H1 (cell line): ENCODE results near the gene BTBD18. TPM values are rescaled to one million over a fixed set of nuclear protein-coding genes. Genes with fewer than 3 reads are reported as not detected.
A peak's percentile ranks its signal among the peaks of the same experiment; 100 is the strongest.

Experiments used
- CTCF ChIA-PET: fragments of 300-600 bp; sonication (Branson Sonifier 250); formaldehyde crosslinking; loops from one replicate; lab custom pipeline; 2021; ENCODE audit not compliant: partially characterized antibody; lab: Charles Lee
- POLR2A ChIA-PET: fragments of 300-600 bp; sonication (Branson Sonifier 250); formaldehyde crosslinking; loops from one replicate; lab custom pipeline; 2021; ENCODE audit warnings: inconsistent platforms; ENCODE audit not compliant: partially characterized antibody; lab: Charles Lee
- DNase-seq, 2 experiments: peaks; one replicate each; pipeline versions ENCODE4 v3.0.0 to v3.0.0-alpha.2; 2010 to 2022; ENCODE audit warnings: low spot score in 2 of 2, low read depth in 1 of 2, mixed read lengths in 1 of 2
- FAIRE-seq: peaks from 2 replicates; lab custom pipeline; 2011; peaks lifted over from hg19 to GRCh38; lab: Jason Lieb, UNC
- H2AFZ ChIP-seq: 2 replicates; pipeline ENCODE4 v1.8.1; 2012; ENCODE audit warnings: low read length, inconsistent platforms
- H2AK5ac ChIP-seq: 2 replicates; pipeline ENCODE4 v1.6.1; 2013; ENCODE audit warnings: low read depth, low read length
- H2BK120ac ChIP-seq: replicated peaks from 2 replicates; pipeline ENCODE3; 2013; ENCODE audit warnings: low read depth, low read length, inconsistent platforms
- H2BK12ac ChIP-seq: 2 replicates; pipeline ENCODE4 v1.6.1; 2013; ENCODE audit warnings: low read depth, low read length
- H2BK15ac ChIP-seq: 2 replicates; pipeline ENCODE4 v1.6.1; 2013; ENCODE audit warnings: low read length
- H2BK20ac ChIP-seq: 2 replicates; pipeline ENCODE4 v1.6.1; 2013; ENCODE audit warnings: low read length
- H2BK5ac ChIP-seq: 2 replicates; pipeline ENCODE4 v1.6.1; 2013; ENCODE audit warnings: low read depth, low read length
- H3K14ac ChIP-seq: 2 replicates; pipeline ENCODE4 v1.6.1; 2013; ENCODE audit warnings: inconsistent platforms; ENCODE audit not compliant: insufficient read length
- H3K18ac ChIP-seq: 2 replicates; pipeline ENCODE4 v1.6.1; 2013; ENCODE audit warnings: low read length; ENCODE audit errors: extremely low read depth
- H3K23ac ChIP-seq: 2 replicates; pipeline ENCODE4 v1.6.1; 2013; ENCODE audit warnings: inconsistent platforms; ENCODE audit not compliant: insufficient read length
- H3K23me2 ChIP-seq: 2 replicates; pipeline ENCODE4 v1.6.1; 2013; ENCODE audit warnings: low read depth, low read length
- H3K27ac ChIP-seq: 2 replicates; pipeline ENCODE4 v1.6.1; 2011; ENCODE audit warnings: low read depth, low read length, inconsistent platforms
- H3K27me3 ChIP-seq, 4 experiments: replicated peaks in 1 of 4; 1 replicate in 1 of 4; 2 replicates in 3 of 4; pipeline versions ENCODE4 v1.6.1 to v1.8.1; 2011 to 2013; ENCODE audit warnings: low read length in 3 of 4, mild to moderate bottlenecking in 3 of 4, inconsistent platforms in 2 of 4, mixed read lengths in 2 of 4, moderate library complexity in 1 of 4; ENCODE audit not compliant: control insufficient read depth in 3 of 4, insufficient read depth in 3 of 4; ENCODE audit errors: extremely low read depth in 1 of 4
- H3K36me3 ChIP-seq, 4 experiments: 2 replicates each; pipeline versions ENCODE4 v1.6.1 to v1.8.1; 2011 to 2013; ENCODE audit warnings: mild to moderate bottlenecking in 4 of 4, low read length in 3 of 4, moderate library complexity in 2 of 4, control low read depth in 1 of 4, inconsistent platforms in 1 of 4; ENCODE audit not compliant: insufficient read depth in 4 of 4, control insufficient read depth in 2 of 4
- H3K4ac ChIP-seq: replicated peaks from 2 replicates; pipeline ENCODE3; 2013; ENCODE audit warnings: low read length, low read depth, mixed read lengths, inconsistent platforms; ENCODE audit not compliant: insufficient read length
- H3K4me1 ChIP-seq, 4 experiments: replicated peaks in 1 of 4; 1 replicate in 1 of 4; 2 replicates in 3 of 4; pipeline versions ENCODE4 v1.6.1 to v1.8.1; 2011 to 2013; ENCODE audit warnings: low read length in 3 of 4, inconsistent platforms in 2 of 4, mixed read lengths in 1 of 4; ENCODE audit not compliant: insufficient read depth in 4 of 4, control insufficient read depth in 3 of 4
- H3K4me2 ChIP-seq, 2 experiments: 2 replicates each; pipeline versions ENCODE4 v1.6.1 to v1.8.1; 2011 to 2013; ENCODE audit warnings: low read depth in 2 of 2, low read length in 2 of 2, control low read depth in 1 of 2, inconsistent platforms in 1 of 2, mild to moderate bottlenecking in 1 of 2; ENCODE audit not compliant: insufficient read depth in 1 of 2
- H3K4me3 ChIP-seq, 4 experiments: fragments of 200-600, 300-600 bp in 1 of 4; sonication (generic), shearing (Covaris generic), sonication (Bioruptor Twin) in 1 of 4; 2 replicates each; pipeline versions ENCODE4 v1.5.1 to v1.8.1; 2011 to 2016; ENCODE audit warnings: low read length in 4 of 4, low read depth in 3 of 4, control low read depth in 2 of 4, inconsistent platforms in 2 of 4, mild to moderate bottlenecking in 2 of 4, mixed read lengths in 1 of 4, moderate library complexity in 1 of 4; ENCODE audit not compliant: insufficient read depth in 2 of 4; ENCODE audit errors: extremely low read depth in 1 of 4
- H3K56ac ChIP-seq: replicated peaks from 2 replicates; pipeline ENCODE3; 2013; ENCODE audit warnings: low read depth, mild to moderate bottlenecking, mixed read lengths, low read length, inconsistent platforms; ENCODE audit not compliant: insufficient read length
- H3K79me1 ChIP-seq: 2 replicates; pipeline ENCODE4 v1.6.1; 2013; ENCODE audit warnings: low read depth, low read length, control low read depth
- H3K79me2 ChIP-seq, 2 experiments: 2 replicates each; pipeline versions ENCODE4 v1.6.1 to v1.8.1; 2012 to 2013; ENCODE audit warnings: low read length in 2 of 2, mild to moderate bottlenecking in 2 of 2, inconsistent platforms in 1 of 2; ENCODE audit not compliant: insufficient read depth in 2 of 2, control insufficient read depth in 1 of 2
- H3K9ac ChIP-seq, 4 experiments: replicated peaks in 1 of 4; 1 replicate in 1 of 4; 2 replicates in 3 of 4; pipeline versions ENCODE4 v1.6.1 to v1.8.1; 2011 to 2013; ENCODE audit warnings: low read depth in 3 of 4, low read length in 3 of 4, control low read depth in 2 of 4, mild to moderate bottlenecking in 2 of 4, moderate library complexity in 2 of 4, inconsistent platforms in 1 of 4; ENCODE audit errors: extremely low read depth in 1 of 4
- H3K9me3 ChIP-seq, 2 experiments: 2 replicates each; pipeline versions ENCODE4 v1.6.1 to v1.8.1; 2012 to 2013; ENCODE audit warnings: mild to moderate bottlenecking in 2 of 2, moderate library complexity in 2 of 2, control low read depth in 1 of 2, inconsistent platforms in 1 of 2, low read depth in 1 of 2, low read length in 1 of 2, mixed read lengths in 1 of 2; ENCODE audit not compliant: insufficient read depth in 2 of 2
- H4K20me1 ChIP-seq, 2 experiments: replicated peaks in 1 of 2; 2 replicates each; pipeline versions ENCODE3 to v1.8.1; 2011 to 2013; ENCODE audit warnings: inconsistent platforms in 2 of 2, low read length in 2 of 2, mild to moderate bottlenecking in 1 of 2; ENCODE audit not compliant: insufficient read depth in 2 of 2, control insufficient read depth in 1 of 2
- H4K5ac ChIP-seq: 2 replicates; pipeline ENCODE4 v1.6.1; 2013; ENCODE audit warnings: low read length, low read depth, mixed read lengths, inconsistent platforms; ENCODE audit not compliant: insufficient read length
- H4K8ac ChIP-seq: 2 replicates; pipeline ENCODE4 v1.8.0; 2013; ENCODE audit warnings: mild to moderate bottlenecking, moderate library complexity, low read length, inconsistent platforms; ENCODE audit not compliant: insufficient read depth; ENCODE audit errors: extremely low read depth
- H4K91ac ChIP-seq: replicated peaks from 2 replicates; pipeline ENCODE3; 2013; ENCODE audit warnings: low read length, mixed read lengths, inconsistent platforms; ENCODE audit not compliant: insufficient read length
- CBX8 ChIP-seq: fragments of 300-800, 300-1000 bp; sonication (generic); IDR thresholded peaks from 2 replicates; pipeline ENCODE4 v1.7.1; 2016; ENCODE audit warnings: low read depth, low read length, borderline replicate concordance
- POLR2A ChIP-seq, 2 experiments: IDR thresholded peaks; 1 replicate in 1 of 2; 2 replicates in 1 of 2; pipeline ENCODE4 v1.6.1; 2011; ENCODE audit warnings: low read depth in 2 of 2, low read length in 2 of 2, mild to moderate bottlenecking in 2 of 2; ENCODE audit errors: control extremely low read depth in 1 of 2
- RAD21 ChIP-seq, 2 experiments: IDR thresholded peaks in 1 of 2; conservative IDR thresholded peaks in 1 of 2; 2 replicates each; pipeline ENCODE4 v1.6.1; 2011; ENCODE audit warnings: low read depth in 2 of 2, low read length in 2 of 2, improper control_type of control experiment in 1 of 2, inconsistent platforms in 1 of 2, mild to moderate bottlenecking in 1 of 2, moderate library complexity in 1 of 2
- SP1 ChIP-seq: IDR thresholded peaks from 2 replicates; pipeline ENCODE4 v1.6.1; 2011; ENCODE audit warnings: low read depth, low read length
- TCF12 ChIP-seq: IDR thresholded peaks from 2 replicates; pipeline ENCODE4 v1.6.1; 2011; ENCODE audit warnings: low read depth, mild to moderate bottlenecking, low read length
- TEAD4 ChIP-seq: IDR thresholded peaks from 2 replicates; pipeline ENCODE4 v1.6.1; 2012; ENCODE audit warnings: low read depth, low read length, inconsistent platforms, mixed read lengths
- WGBS, 2 experiments: shearing (Covaris generic) in 1 of 2; methylation state at CpG; one replicate each; pipeline versions ENCODE4 v1.1.6 to v1.1.7; 2013 to 2015; ENCODE audit warnings: low lambda C conversion rate in 2 of 2, mixed read lengths in 2 of 2, inconsistent platforms in 1 of 2, low coverage in 1 of 2, missing lambda C conversion rate in 1 of 2; ENCODE audit not compliant: insufficient replicate concordance in 2 of 2, insufficient coverage in 1 of 2, insufficient read length in 1 of 2; ENCODE audit errors: extremely low coverage in 1 of 2, missing lambda C conversion rate in 1 of 2; 5-methylcytosine and 5-hydroxymethylcytosine counted together
- polyA plus RNA-seq, 7 experiments: library from polyadenylated mRNA; depleted of rRNA in 3 of 7; stranded (reverse) in 5 of 7; unstranded in 2 of 7; fragments of >200 nt in 5 of 7; fragments of 200-250 nt in 2 of 7; gene quantifications; 1 replicate in 5 of 7; 2 replicates in 1 of 7; 4 replicates in 1 of 7; pipeline versions ENCODE4 v1.2.1 to v1.2.3, GENCODE V29; 2011 to 2013; ENCODE audit warnings: missing spikeins in 2 of 7, mixed read lengths in 2 of 7
- total RNA-seq: library from RNA; stranded (reverse); fragmentation: NEBNext Ultra II Directional; extraction: Animal tissue kit (Norgen Biotek cat#: 25700); gene quantifications from 2 replicates; pipeline ENCODE4 v1.2.1, GENCODE V29; 2021

BTBD18 gene
- total and polyA plus RNA-seq, 2 of the 8 experiments (the other 6 are each of a cell fraction or from before 2014, with no cell fraction given) = 0.03 TPM; not detected in 1

DNA sequence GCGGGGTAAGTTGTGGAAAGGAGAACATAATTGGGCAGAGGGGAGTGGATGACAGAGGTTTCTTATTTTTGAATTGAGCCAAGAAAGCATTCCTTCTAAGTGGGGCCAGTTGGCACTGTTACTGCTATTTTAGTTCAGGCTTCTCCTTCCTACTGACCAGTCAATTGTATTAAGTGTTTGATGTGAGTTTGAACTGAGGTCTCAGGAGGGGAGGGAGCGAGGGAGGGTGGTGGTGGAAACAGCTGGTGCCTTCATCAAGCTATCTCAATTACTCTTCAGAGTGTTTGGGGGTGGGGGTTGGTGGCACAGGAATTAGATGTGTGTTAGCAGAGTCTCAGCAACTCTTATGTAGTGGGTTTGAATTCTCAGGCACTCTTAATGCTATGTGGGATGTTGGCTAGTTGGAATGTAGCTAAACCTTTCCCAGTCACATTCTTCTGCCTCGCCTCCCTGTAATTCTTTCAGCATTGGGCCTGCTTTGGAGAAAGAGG is 24.5 kb upstream of the BTBD18 start:
- H3K4me3 ChIP-seq = peak overlapping the region in 2 of 4 experiments; percentile 10 to 11; a peak in 3 of 8 replicates
- H3K4me2 ChIP-seq = peak overlapping the region; percentile 37 to 63
- no peak overlapping the region; the same call in 1 of the 2 replicates for H2BK12ac ChIP-seq
- no peak overlapping the region for H3K18ac ChIP-seq
- H3K9ac ChIP-seq = peak overlapping the region in 1 of 4 experiments; percentile 1; a peak in 1 of 7 replicates
- H3K23me2 ChIP-seq = no peaks in the 10 kb centered on the region; the same call in 1 of the 2 replicates
- no peak for DNase-seq
- POLR2A ChIA-PET = interaction anchor here (0.7 to 14.4 kb wide), 5 partner anchors 12 to 116 kb away, joined by 3 to 329 read pairs (median 19); partner anchors contain the start of gene CTNND1
- TF ChIP-seq CBX8 = no peak
- TF ChIP-seq RAD21 (IDR thresholded peaks at IDR 0.05 in 1 of 2, conservative IDR thresholded peaks at IDR 0.05 in 1 of 2; ENCODE audit: low read depth in 2 of 2, low read length in 2 of 2) = no peak
- TF ChIP-seq TEAD4 = peak; percentile 78; the same call in 1 of the 2 replicates
- 0 out of 2 replicates have a peak, but pooled peaks have one; percentile 7 for TF ChIP-seq TCF12
- TF ChIP-seq POLR2A (IDR thresholded peaks at IDR 0.05; ENCODE audit: control extremely low read depth in 1 of 2, low read depth in 2 of 2, low read length in 2 of 2) = peak in 1 of 2 experiments; percentile 61; a peak in 1 of 3 replicates
- TF ChIP-seq SP1 = peak; percentile 28; the same call in 1 of the 2 replicates
- H3K4me1 ChIP-seq = peaks cover 23 to 41% (median 34%) of the 10 kb centered on the region in 4 experiments
- H3K27ac ChIP-seq = peak overlapping the region; percentile 49; the same call in 1 of the 2 replicates
- CTCF ChIA-PET = interaction anchor here (0.7 to 9.6 kb wide), 5 partner anchors 9 to 30 kb away, joined by 3 to 86 read pairs (median 6); partner anchors contain the start of gene CTNND1
- no peak overlapping the region for H2AK5ac ChIP-seq
- H3K79me2 ChIP-seq = peaks cover 43 to 97% of the 10 kb centered on the region in 2 experiments
- no peak overlapping the region for H4K91ac ChIP-seq
- H3K36me3 ChIP-seq = no peaks in the 10 kb centered on the region
- H2BK120ac ChIP-seq = no peak overlapping the region
- H2AFZ ChIP-seq = no peak overlapping the region
- H4K20me1 ChIP-seq = peaks cover 4 to 22% of the 10 kb centered on the region in 2 experiments
- H3K9me3 ChIP-seq = no peaks in the 10 kb centered on the region
- FAIRE-seq = no peak
- no peaks in the 10 kb centered on the region for H3K27me3 ChIP-seq
- H4K5ac ChIP-seq = no peak overlapping the region
- H2BK20ac ChIP-seq = no peak overlapping the region
- H3K79me1 ChIP-seq = peaks cover 6% of the 10 kb centered on the region
- no peak overlapping the region for H3K56ac ChIP-seq
- no peak overlapping the region for H2BK15ac ChIP-seq
- no peak overlapping the region for H2BK5ac ChIP-seq
- H3K14ac ChIP-seq = no peak overlapping the region
- H4K8ac ChIP-seq = no peak overlapping the region
- no peak overlapping the region for H3K4ac ChIP-seq
- WGBS, 2 experiments = 78% methylated on average over 3 of the region's 3 CpGs; no CpG with 5 or more reads in 1 of the 2 experiments
- no peak overlapping the region for H3K23ac ChIP-seq
